Lower lobe of right lung (tissue), 2 donors: ENCODE measurements around the gene EPN1. TPM values are rescaled to one million over a fixed set of nuclear protein-coding genes. Genes with fewer than 3 reads are reported as not detected.

Experiments
- ATAC-seq, 2 donors: fragments of 200-7000 bp; cut with Tn5 transposase; one replicate each; pipeline ENCODE4 v1.9.1; 2020 to 2022; ENCODE audit warnings: mild to moderate bottlenecking in 2 of 2, moderate library complexity in 2 of 2
- DNase-seq: peaks from one replicate; pipeline ENCODE4 v3.0.0-alpha.2; 2020
- H3K27ac ChIP-seq: fragments of 200-600 bp; one replicate; pipeline ENCODE4 v1.8.0; 2022
- H3K27me3 ChIP-seq: fragments of 200-600 bp; one replicate; pipeline ENCODE4 v1.8.0; 2022; ENCODE audit warnings: low read depth
- H3K36me3 ChIP-seq: fragments of 200-600 bp; one replicate; pipeline ENCODE4 v1.8.0; 2022; ENCODE audit warnings: mild to moderate bottlenecking
- H3K4me1 ChIP-seq: fragments of 200-600 bp; one replicate; pipeline ENCODE4 v1.8.0; 2022
- H3K4me3 ChIP-seq: fragments of 200-600 bp; one replicate; pipeline ENCODE4 v1.8.0; 2022; ENCODE audit warnings: mild to moderate bottlenecking
- H3K9me3 ChIP-seq: fragments of 200-600 bp; one replicate; pipeline ENCODE4 v1.8.0; 2022
- CTCF ChIP-seq: fragments of 200-600 bp; IDR thresholded peaks from one replicate; pipeline ENCODE4 v1.8.0; 2022; ENCODE audit warnings: antibody characterized with exemption, mild to moderate bottlenecking
- intact Hi-C: fragments of 100-400 bp; cut with DNase I; formaldehyde crosslinking; loops from one replicate; pipeline ENCODE4 v1.11.0; 2022
- total RNA-seq: library from RNA; stranded (reverse); fragmentation: NEBNext Ultra II Directional; extraction: Animal tissue kit (Norgen Biotek cat#: 25700); gene quantifications from one replicate; pipeline ENCODE4 v1.2.1, GENCODE V29; 2021
- donor health status: DM: no; HTN: yes; CAD: no; lungs with severe emphysema.

Gene EPN1
- total RNA-seq, 1 donor from 2014 or later: 105 TPM

GRCh38 chr19:55647732-55648584 lies 27.1 kb upstream of the EPN1 start, which contains the start of gene CCDC106:
CCDC106 (plus strand) TSS chr19:55648212; CDS start chr19:55649047, 835 bp downstream.
- Histone ChIP-seq H3K27ac (peak within 1 kb of the TSS; percentile 84), H3K4me1 (peaks cover 38% of the 10 kb centered on the region)

GRCh38 chr19:55648585-55649267 lies 26.3 kb upstream of the EPN1 start:
- Histone ChIP-seq H3K27me3 (no peaks in the 10 kb centered on the region), H3K4me1 (peaks cover 41% of the 10 kb centered on the region), H3K4me3 (peak overlapping the region; percentile 90), H3K27ac (peak overlapping the region; percentile 84), H3K36me3 (peaks cover 18% of the 10 kb centered on the region), H3K9me3 (no peaks in the 10 kb centered on the region)
- ATAC-seq: no peak
- no peak for TF ChIP-seq CTCF
- DNase-seq: no peak
- intact Hi-C loops: no loop called here

More at GRCh38 chr19:55647732-55648584, 27.1 kb upstream of the EPN1 start, which contains the start of gene CCDC106:
- DNase-seq (peak; percentile 79), ATAC-seq (peak; percentile 63 to 71)
- no peaks in the 10 kb centered on the region for H3K27me3 ChIP-seq
- H3K36me3 ChIP-seq: peaks cover 18% of the 10 kb centered on the region
- TF ChIP-seq CTCF: no peak
- no peaks in the 10 kb centered on the region for H3K9me3 ChIP-seq
- intact Hi-C loops: no loop called here
- H3K4me3 ChIP-seq: peak within 1 kb of the TSS; percentile 90

GRCh38 chr19:55649268-55650125 lies 25.5 kb upstream of the EPN1 start:
- H3K4me3 ChIP-seq: peak overlapping the region; percentile 90
- intact Hi-C loops: no loop called here
- peaks cover 18% of the 10 kb centered on the region for H3K36me3 ChIP-seq
- peak overlapping the region; percentile 84 for H3K27ac ChIP-seq
- peaks cover 35% of the 10 kb centered on the region for H3K4me1 ChIP-seq
- H3K27me3 ChIP-seq: no peaks in the 10 kb centered on the region
- TF ChIP-seq CTCF: no peak
- DNase-seq (no peak), ATAC-seq (no peak)
- H3K9me3 ChIP-seq: no peaks in the 10 kb centered on the region

- H3K27ac ChIP-seq: no peak overlapping the region
- H3K4me3 ChIP-seq: no peak overlapping the region
- DNase-seq (no peak), ATAC-seq (no peak)
- intact Hi-C loops: no loop called here
- H3K27me3 ChIP-seq: no peaks in the 10 kb centered on the region
- no peak for TF ChIP-seq CTCF
- H3K36me3 ChIP-seq: peaks cover 13% of the 10 kb centered on the region
- H3K4me1 ChIP-seq: peaks cover 29% of the 10 kb centered on the region
- no peaks in the 10 kb centered on the region for H3K9me3 ChIP-seq
Measured at GRCh38 chr19:55650126-55650557, 24.9 kb upstream of the EPN1 start.
